ENCODE results near the gene EIF3I. TPM values are rescaled to one million over a fixed set of nuclear protein-coding genes. Genes with fewer than 3 reads are reported as not detected.

EIF3I gene
- total RNA-seq, 1 donor from 2014 or later = 69.2 TPM

- ATAC-seq = no peak
- no peak for DNase-seq (ENCODE audit: low spot score)
Observed at GRCh38 chr1:32228771-32229170, 6.6 kb downstream of the EIF3I start.

GRCh38 chr1:32231843-32232432 is 9.7 kb downstream of the EIF3I start:
- no peak for DNase-seq (ENCODE audit: low spot score)
- no peak for ATAC-seq

GRCh38 chr1:32232558-32233304 is 10.5 kb downstream of the EIF3I start:
- DNase-seq (ENCODE audit: low spot score) = no peak
- no peak for ATAC-seq

- DNase-seq (ENCODE audit: low spot score) (no peak), ATAC-seq (peak; percentile 62)
Observed at GRCh38 chr1:32234792-32235191, 12.6 kb downstream of the EIF3I start.

GRCh38 chr1:32239337-32239736 is 17.1 kb downstream of the EIF3I start:
- ATAC-seq (no peak), DNase-seq (ENCODE audit: low spot score) (no peak)

- no peak for DNase-seq (ENCODE audit: low spot score)
- no peak for ATAC-seq
Observed at GRCh38 chr1:32239790-32240139, 17.6 kb downstream of the EIF3I start.

- peak; percentile 82 for ATAC-seq
Observed at GRCh38 chr1:32240140-32240951, 18.1 kb downstream of the EIF3I start.

GRCh38 chr1:32241001-32241763 is 19.0 kb downstream of the EIF3I start:
- ATAC-seq (peak; percentile 54), DNase-seq (ENCODE audit: low spot score) (no peak)

More at GRCh38 chr1:32240140-32240951, 18.1 kb downstream of the EIF3I start:
- peak; percentile 61 for DNase-seq (ENCODE audit: low spot score)

- no peak for ATAC-seq
- DNase-seq (ENCODE audit: low spot score) = no peak
Observed at GRCh38 chr1:32242341-32242851, 20.2 kb downstream of the EIF3I start.

GRCh38 chr1:32246888-32247273 is 24.7 kb downstream of the EIF3I start, which contains the start of gene FAM167B:
Gene FAM167B (plus strand): TSS chr1:32247222. CDS start chr1:32247422, 200 bp downstream.
- DNase-seq (ENCODE audit: low spot score) (no peak), ATAC-seq (peak; percentile 45)

- DNase-seq (ENCODE audit: low spot score) = no peak
- ATAC-seq = no peak
Observed at GRCh38 chr1:32247452-32247851, 25.2 kb downstream of the EIF3I start.

GRCh38 chr1:32247983-32248889 is 26.0 kb downstream of the EIF3I start:
- DNase-seq (ENCODE audit: low spot score) = peak; percentile 75

GRCh38 chr1:32249831-32250525 is 27.8 kb downstream of the EIF3I start:
- peak; percentile 60 for ATAC-seq

More at GRCh38 chr1:32247983-32248889, 26.0 kb downstream of the EIF3I start:
- ATAC-seq = peak; percentile 79

GRCh38 chr1:32250893-32251716 is 28.9 kb downstream of the EIF3I start, which contains the start of gene LCK:
Gene LCK (plus strand): TSS chr1:32251265. CDS start chr1:32274330, 23,065 bp downstream.
- no peak for DNase-seq (ENCODE audit: low spot score)

More at GRCh38 chr1:32249831-32250525, 27.8 kb downstream of the EIF3I start:
- DNase-seq (ENCODE audit: low spot score) = peak; percentile 69

GRCh38 chr1:32255072-32256071 is 33.2 kb downstream of the EIF3I start:
- DNase-seq (ENCODE audit: low spot score) = no peak
- ATAC-seq = peak; percentile 61

More at GRCh38 chr1:32250893-32251716, 28.9 kb downstream of the EIF3I start, which contains the start of gene LCK:
- ATAC-seq = no peak

GRCh38 chr1:32256473-32257226 is 34.4 kb downstream of the EIF3I start:
- ATAC-seq = no peak
- DNase-seq (ENCODE audit: low spot score) = no peak

Measured in left lobe of liver (tissue), 2 donors.